ENCODE data around the gene DICER1.

Gene DICER1

DNA sequence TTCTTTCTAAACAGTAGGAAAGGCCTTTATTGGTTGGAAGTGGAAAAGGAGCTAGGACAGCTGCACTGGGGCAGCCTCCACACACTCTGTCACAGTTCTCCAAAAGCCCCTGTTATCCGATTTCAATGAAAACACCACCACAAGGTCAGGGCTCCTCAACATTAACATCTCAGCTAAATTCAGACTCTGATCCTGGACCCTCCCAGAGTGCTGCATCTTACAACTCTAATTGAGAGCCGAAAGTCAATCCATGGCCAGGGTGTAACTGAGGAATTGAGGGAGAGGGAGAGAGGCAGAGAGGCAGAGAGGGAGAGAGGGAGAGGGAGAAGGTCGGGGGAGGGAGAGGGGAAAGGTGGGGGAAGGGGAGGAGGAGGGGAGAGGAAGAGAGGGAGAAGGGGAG is 32.1 kb downstream of the DICER1 start:
- DNase-seq: no peak

DNA sequence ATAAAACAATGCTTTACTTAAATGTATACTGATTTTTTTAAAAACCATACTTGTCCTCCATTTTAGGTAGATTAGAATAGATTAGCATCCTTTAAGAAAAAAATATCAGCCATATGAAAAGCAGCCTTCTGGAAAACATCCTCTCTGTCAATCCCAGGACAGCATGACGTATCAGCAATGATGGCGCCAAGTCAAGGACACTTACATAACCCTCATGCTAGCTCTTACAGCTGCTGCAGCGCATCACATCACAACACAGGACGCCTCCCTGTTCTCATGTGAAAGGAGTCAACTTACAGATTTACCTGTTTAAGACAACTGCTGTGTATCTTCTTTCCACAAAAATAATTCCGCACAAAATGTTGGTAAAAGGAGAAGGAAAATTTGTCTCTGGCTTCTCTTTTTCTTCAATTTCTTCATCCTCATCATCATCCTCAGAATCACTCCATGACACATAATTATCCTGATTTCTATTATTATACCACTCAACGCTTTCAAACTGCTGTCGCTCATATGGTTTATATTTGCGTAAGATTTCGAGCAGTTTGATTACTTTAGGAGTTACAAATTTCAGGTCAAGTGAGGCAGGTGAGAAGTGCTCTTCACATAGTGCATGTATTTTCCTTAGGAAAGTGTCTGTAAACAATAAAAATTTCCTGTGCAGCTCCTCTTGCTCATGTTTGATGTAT is 33.3 kb downstream of the DICER1 start:
- DNase-seq: no peak

DNA sequence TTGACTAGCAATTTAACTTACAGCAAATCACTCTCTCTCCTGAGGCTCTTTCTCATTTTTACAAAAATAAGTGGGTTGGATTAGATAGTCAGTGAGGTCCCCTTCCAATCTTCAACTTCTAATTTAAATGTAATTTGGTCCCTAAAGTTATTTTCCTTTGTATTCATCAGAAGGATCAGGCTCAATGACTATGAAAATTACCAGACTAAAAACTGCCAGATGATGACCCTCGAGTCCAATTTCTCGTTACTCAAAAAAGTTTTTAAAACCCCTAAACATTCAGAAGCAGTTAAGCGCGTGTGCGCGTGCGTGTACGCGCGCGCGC is 34.7 kb downstream of the DICER1 start:
- no peak for DNase-seq

DNA sequence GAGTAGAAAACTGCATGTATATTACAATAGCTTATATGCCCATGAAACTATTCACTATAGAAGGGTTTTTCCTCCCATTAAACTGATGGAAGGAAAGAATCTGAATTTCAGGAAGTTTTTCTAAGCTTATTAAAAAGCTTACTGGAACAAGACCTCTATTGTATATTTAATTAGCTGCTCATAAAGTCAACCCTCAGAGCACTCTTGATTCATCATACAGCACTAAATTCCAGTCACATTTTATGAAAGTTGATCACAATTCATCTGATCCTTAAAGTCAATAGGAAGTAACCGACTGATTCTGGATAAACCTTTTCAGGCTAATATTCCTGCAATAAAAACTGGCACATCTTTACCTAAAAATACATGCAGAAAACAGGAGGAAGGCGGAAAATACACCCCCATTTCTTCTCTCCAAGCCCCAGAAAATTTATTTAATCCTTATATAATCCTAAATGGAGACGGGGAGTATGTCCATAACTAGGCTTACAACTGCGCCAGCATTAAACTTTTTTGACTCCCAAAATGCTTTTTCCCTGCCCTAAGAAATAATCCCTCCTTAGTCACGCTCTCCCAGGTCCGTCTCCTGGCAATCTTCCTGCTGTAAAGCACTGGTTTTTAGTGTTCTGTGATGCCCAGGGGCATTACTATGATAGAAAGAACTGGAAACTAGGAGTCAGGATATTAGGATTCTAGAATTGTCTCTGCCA is 35.3 kb downstream of the DICER1 start:
- no peak for DNase-seq

DNA sequence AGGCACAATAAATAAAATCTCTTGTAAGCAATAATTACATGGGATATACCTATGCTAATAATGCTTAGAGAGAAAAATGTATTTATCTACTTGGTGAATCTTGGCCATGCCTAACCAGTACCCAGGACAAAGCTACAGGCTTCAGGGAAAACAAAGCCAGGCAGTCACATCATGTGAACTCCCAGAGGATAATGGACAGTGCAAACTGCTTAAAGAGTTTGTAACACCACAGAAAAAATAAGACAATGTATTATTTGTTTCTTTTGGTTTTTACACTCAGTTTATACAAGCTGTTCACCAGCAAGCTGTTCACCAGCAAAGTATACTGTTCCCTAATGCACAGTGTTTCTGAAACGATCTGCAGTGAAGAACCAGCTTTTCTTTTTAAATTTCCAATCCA is 38.0 kb downstream of the DICER1 start:
- no peak for DNase-seq

DNA sequence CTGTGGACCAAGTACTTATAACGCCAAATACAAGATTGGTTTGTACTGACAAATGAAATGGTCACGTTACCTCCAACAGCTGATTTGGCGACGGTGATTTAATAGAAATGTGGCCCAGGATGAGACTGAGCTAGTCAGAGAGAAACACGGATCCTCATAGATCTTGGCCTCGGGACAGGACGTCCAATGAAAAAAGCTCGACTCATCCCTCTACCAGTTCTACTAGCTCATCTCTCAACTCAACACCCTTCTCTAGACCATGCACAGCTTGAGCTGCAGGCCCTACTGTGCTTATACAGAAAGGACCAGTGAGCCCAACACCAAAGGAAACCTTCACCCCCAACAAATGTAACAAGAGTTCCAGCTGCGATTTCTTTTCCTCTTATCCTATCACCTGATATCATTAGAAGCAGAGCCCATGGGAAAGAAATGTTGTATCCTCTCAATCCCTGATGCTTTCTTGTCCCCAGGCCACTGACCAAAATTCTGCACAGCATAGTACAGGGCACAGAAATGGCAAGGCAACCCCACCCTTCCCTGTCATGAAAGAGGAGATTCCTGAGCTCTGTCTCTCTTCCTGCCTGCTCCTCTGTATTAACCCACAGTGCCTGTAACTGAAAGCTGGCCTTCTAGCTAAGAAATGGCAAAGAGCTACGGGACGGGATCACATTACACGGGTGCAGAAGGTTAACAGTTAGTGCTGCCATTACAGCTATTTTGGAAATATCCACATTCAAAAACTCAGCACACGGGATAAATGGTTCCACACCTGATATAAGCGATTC is 39.2 kb downstream of the DICER1 start:
- DNase-seq: no peak

DNA sequence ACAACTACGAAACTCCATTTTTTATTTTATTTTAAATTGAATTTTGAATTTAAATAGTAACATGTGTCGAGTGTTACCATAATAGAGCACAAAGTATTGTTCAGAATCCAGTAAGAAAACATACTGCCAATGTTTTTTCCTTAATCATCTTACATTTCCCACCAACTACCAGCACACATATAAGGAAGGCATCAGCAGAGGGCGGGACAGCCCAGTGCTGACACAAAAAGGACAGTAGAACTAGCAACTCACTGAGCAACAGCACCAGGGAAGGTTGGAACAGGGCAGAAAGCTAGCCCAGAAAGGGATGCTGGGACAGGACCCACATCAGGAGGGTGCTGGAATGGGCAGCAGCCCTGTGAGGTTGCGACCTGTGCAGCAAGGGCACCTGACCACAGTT is 43.9 kb downstream of the DICER1 start:
- no peak for DNase-seq

DNA sequence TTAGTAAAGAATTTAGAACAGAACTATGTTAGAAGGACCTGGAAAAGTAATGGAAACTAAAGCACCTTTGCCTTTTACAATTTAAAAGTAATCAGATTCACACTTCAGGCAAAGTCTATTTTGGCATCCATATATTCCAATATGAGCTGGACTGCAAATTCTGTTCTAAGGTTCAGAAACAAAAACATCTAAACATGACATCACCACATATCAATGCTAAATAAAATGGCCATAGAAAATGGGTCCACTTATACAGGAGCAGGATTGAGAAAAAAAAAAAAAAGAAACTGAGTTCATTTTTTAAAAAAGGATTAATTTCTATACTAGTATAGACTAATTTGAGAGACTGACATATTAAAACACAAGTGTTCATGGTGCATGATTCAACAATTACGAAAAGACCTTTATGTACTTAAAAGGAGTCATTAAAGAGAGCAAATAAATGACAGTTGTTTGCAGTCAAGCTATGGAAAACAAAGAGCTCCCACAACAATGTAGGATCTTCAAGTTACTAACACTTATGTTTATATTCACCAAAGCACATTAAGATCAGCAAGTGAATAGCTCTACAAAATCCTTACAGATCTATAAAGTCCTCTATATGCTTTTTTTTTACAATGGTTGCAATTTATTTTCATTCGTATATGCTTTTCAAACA is 45.7 kb downstream of the DICER1 start:
- no peak for DNase-seq

DNA sequence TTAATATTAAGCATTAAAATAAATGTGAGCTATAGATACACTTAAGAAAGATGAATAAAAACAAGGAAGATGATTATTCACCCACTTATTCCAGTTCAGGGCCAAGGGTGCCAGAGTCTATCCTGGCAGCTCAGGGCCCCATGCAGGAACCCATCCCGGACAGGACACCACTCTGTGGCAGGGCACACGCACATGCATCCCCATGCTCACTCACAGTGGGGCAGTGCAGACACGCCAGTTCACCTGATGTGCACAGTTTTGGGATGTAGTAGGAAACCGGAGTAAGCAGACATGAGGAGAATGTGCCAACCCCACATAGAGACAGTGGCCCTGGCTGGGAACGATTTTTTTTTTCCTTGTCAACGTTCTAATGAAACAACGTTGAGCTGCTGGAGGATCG is 47.2 kb downstream of the DICER1 start:
- no peak for DNase-seq

DNA sequence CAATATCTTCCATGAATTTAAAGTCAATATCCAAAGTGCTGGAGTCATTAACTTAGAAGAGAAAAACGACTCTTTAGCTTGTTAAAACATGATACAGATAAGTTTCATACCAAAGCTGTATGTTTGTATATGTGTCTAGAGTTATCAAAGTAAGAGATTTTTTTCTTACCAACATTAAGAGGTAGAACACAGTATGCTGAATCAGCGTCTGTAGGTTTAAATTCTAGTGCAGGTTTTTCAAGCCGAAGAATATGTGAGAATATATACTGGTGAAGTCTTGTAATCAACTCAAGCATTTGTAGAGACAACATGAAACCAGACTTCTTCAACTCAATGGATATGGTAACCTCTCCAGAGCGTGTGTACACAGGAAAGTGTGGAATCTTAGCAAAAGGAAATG is 49.6 kb downstream of the DICER1 start:
- no peak for DNase-seq

DNA sequence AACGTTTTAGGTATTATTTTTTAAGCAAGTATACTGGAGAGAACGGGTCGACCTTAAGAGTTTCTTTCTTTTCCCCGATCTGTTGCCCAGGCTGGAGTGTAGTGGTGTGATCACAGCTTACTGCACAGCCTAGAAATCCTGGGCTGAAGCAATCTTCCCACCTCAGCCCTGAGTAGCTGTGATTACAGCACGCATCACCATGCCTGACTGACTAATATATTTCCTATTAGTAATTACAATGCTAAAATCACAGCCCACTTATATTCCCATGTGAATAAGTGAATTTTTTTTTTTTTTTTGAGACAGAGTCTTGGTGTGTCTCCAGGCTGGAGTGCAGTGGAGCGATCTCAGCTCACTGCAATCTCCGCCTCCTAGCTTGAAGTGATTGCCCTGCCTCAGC is 50.4 kb downstream of the DICER1 start:
- DNase-seq: peak; percentile 18 to 65 (median 31)

DNA sequence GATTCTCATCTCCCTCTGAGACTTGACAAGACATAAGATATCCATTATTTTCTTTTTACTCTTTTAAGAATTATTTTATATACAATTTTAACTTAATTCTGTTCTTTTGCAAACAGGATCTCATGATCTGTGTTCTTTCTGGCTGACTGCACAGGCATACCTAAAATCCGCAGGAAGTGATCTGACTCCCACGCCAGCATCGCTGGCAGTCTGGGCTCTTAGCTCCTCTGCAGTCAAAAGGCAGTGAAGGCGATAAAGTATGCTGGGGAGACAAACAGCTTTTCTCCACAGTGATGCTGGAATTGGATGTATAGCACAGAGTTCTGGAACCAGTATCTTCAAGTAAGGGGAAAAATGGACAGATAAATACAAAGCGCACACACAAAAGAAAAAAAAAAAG is 52.4 kb downstream of the DICER1 start:
- DNase-seq: no peak

DNA sequence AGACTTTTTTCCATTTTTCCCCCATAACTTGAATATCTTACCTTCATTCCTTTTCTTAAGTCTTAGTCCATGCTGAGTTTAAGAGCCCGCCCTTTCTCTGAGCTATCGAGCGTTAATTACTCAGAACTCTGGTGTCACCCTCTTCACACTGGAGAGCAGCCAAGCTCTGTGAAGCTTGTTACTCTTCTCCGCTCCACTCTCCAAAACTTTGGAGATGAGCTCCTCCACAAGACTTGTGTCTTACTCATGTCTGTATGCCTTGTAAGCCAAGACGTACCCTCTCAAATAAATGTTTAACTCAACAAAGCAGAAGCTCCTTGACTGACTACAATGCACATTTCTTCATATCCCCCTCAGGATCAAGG is 54.7 kb downstream of the DICER1 start:
- DNase-seq: no peak

DNA sequence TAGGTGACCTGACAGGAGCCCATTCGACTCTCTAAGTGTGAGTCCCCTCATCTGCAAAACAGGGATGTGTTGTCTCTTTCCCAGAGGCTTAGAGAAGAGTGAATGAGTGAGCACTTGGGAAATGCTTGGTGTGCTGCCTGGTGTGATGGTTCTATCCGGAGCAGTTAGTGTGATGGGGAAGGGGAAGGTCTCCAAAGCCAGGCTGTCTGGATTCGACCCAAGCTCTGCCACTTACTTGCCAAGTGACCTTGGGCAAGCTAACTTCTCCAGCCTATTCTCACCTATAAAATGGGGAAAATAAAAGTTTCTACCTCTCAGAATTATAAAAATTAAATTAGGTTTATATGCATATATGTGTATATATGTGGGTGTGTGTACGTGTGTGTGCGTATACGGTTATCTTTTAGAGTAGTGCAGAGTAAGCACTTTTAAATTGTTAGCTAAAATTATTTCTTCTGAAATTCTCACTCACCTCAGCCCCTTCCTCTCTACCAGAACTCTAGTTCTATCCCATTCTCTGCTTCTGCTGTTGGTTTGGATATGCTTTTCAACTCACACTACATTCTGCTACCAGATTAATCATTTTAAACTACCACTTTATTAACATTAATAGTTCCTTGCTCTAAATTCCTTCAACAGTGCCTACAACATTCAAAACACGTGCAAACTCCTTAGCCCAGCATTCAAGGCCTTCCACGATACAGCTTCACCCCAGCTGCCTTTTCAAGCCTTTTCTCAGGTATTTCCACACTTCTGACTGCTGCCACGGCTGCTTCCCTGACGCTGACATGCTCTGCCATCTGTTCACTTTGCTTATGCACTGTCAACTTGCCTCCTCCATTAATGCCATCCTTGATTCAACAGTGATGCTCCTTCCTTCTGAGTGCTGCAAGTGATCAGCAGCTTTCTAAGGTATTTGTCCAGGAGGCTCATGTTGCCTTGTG is 55.3 kb downstream of the DICER1 start:
- DNase-seq: no peak

DNA sequence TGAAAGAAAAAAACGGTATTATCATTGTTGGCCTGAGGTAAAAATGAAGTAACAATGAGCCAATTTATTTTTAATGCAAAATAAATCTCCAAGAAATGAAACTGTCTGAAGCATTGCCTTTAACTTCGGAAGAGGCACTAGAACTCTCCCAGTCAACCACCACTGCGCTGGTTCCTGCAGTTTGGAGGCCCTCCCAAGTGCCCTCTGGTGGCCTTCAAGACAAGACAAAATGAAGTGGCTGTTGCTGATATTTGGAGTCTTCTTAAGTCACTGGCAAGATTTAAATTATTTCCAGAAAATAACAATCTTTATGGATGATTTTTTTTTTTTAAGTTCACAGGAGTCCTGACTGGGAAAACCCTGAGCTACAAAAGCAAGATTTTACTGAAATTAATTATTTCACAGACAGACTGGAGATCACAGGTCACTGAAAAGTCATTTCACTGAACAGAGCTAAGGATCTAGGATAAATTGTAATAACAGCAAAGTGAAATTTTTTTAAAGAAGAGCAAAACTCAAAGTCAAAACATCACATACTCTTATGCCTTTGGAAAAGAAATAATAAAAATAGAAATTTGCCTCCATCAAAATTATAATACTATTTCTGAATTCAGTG is 58.2 kb downstream of the DICER1 start:
- peak; percentile 66 to 75 (median 71) for DNase-seq

DNA sequence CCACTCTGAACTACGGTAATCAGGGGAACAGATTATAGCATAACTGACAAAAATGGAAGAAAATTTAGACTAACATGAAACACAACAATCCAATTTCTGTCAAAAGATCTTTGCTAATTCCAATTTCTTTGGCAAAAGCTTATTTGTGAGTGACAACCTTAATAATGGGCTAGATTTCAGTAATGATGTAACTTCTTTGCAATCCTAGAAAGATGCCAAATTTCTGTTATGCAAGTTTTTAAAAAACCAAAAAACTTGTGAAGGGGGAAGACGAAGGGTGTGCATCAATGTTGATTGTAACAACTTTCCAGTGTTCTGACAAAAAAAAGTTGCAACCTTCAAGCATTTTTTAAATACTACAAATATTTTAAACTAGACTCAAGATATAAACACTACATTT is 59.9 kb downstream of the DICER1 start:
- no peak for DNase-seq

DNA sequence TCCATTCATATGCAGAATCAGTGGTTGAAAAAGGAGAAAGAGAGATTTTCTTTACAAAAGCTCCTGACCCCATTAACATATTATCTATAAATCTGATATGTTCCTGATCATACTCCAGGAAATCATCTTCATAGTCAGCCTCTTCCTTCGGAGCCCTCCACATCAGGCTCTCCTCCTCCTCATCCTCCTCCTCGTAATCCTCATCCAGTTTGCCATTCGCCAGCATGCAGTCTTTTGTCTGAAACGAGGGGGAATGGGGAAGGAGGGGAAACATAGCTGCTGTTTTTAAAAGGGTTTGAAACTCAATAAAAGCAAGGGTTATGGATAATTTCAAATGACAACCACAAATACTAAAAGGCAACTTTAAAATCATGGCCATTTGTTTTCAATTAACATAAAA is 60.9 kb downstream of the DICER1 start:
- no peak for DNase-seq

DNA sequence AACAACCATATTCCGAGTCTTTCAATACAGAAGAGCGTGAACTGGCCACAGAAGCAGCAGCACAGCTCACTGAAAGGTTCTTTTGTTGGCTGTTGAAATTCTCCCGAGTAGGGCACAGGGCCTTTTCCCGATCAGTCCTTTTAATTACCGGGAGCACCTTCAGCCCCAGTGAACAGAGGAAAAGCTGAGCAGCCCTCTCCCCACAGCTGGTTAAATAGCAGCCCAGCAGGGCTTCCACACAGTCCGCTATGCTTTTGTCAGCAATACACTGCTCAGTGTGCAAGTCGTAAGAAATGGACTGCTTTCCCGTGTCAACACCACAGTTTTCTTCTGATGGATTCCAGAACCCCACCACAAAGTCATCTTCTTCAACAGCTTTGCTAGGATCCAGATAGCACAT is 61.3 kb downstream of the DICER1 start:
- DNase-seq: no peak

DNA sequence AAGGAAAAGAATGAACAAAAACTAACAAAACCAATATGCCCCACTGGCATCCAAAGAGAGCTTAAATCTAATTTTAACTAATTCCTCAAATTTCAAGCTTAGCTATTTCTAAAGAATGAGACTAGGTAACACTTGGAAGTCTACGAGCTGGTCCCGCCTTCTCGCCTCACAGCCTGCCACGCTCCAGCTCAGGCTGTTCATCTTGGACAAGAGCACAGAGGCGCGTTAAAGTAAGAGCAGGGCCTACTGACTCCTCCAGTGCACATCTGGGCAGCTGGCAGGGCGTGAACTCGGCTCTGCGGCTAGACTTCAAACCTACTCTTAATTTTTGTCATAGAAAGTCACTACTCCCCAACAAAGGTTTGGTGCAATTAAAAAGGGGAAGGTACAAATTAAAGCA is 64.6 kb downstream of the DICER1 start:
- DNase-seq: no peak

DNA sequence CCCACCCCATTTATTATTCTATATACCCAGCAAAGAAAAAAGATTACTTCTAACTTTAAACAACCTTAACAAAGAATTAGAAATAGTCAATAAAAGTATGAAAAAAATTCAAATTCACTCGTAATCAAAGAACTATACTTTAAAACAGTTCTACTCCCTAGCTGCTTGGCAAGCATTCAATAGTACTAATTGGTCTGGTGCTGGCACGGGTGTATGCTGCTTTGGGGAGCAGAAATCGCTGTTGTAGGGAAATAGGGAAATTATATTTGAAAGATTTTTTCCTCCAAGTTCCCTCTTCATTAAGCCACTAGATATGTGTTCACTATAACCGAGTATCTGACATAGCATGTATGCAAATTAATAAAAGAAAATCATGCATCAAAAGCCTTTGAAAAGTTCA is 65.7 kb downstream of the DICER1 start:
- DNase-seq: no peak

DNA sequence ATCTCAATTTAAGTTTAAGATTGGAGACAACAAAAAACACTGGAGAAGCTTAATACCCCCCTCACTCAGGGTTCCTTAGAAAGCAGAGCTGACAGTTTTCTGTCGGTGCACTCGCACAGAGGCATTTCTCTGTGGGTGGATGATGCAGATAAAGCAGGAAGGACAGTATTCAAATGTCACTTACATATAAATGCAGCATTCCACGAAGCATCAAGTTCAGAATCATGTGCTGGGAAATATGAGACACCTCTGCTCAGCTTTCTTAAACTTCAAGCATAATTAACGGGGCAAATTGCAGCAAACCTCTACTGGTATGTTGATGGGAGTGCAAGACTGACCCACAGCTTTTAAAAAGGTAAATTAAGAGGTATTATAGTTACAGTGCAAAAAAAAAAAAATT is 68.7 kb downstream of the DICER1 start:
- no peak for DNase-seq

DNA sequence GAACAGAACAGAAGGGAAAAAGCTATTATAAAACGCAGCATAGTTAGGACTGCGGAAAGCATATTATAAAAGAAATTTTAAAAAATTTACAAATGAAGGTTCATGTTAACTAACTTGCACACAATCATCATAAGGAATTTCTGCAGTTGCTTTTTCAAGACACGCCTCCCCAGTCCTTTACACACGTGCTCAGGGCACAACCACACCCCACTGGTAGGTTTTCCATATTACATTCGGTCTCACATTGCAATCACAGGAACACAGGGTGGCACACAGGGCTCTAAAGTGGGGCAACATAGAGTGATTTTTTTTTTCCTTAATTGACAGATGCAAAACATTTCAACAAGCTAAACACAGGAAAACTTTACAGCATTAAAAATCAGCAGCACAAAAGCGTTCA is 69.7 kb downstream of the DICER1 start:
- no peak for DNase-seq

Data from suppressor macrophage treated with lipopolysaccharide for 1 hour (primary cell).